ENCODE measurements around the gene NCAPD3. TPM values are rescaled to one million over a fixed set of nuclear protein-coding genes. Genes with fewer than 3 reads are reported as not detected.

NCAPD3 gene
- total RNA-seq, 2 donors from 2014 or later = 44.4 to 61.9 TPM

DNA sequence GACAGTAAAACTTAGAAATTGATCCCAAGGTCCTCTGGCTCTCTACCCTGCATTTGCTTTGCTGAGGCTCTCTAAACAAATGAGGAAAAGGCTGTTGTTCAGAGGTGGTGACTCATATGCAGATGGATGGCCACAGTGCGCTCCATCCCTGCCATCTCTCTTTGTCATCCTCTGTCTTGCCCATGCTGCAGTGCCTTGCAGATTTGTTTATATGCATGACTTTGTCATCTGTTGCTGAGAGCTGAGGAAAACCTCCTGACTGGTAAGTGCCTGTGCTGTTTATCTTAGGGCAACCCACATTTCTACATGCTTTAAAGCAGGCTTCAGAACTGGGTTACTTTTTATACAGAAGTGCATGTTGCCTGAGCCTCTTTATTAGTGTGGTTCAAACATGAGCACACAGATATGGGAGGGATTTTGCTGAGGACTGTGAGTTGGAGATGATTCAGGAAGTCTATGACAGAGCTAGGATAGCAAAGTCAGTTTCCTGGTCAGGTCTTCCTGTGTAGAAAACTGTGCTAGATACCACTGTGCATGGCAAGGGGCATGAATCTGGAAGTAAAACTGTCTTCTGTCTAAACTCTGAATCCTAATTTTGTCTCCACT, 97.4 kb downstream of the NCAPD3 start:
- intact Hi-C loops (cut with DNase I) = loop anchor here (10.0 kb wide), 1 partner anchor 172 kb away; the partner anchor contains the start of gene IGSF9B
- H3K27ac ChIP-seq = peak overlapping the region; percentile 29 to 37

GRCh38 chr11:134125507-134125906, 98.3 kb downstream of the NCAPD3 start:
- H3K4me1 ChIP-seq (replicated peaks) = no peaks in the 10 kb centered on the region
- peak overlapping the region; percentile 29 to 37 for H3K27ac ChIP-seq
- no peak for DNase-seq (ENCODE audit: low spot score)
- H3K27me3 ChIP-seq (replicated peaks; ENCODE audit: insufficient read depth) = no peaks in the 10 kb centered on the region
- H3K4me3 ChIP-seq = peak overlapping the region in 1 of 2 donors; percentile 17
- intact Hi-C loops (cut with DNase I) = loop anchor here (10.0 kb wide), 1 partner anchor 171 kb away; the partner anchor contains the start of gene IGSF9B
- 70% methylated on average over 9 of the region's 9 CpGs for WGBS
- TF ChIP-seq CTCF (IDR thresholded peaks at IDR 0.05) = no peak
- no peak for TF ChIP-seq POLR2A (IDR thresholded peaks at IDR 0.05)
- no peak for TF ChIP-seq POLR2AphosphoS5 (IDR thresholded peaks at IDR 0.05)
- H3K9me3 ChIP-seq = no peaks in the 10 kb centered on the region
- no peaks in the 10 kb centered on the region for H3K36me3 ChIP-seq

More for the DNA sequence above, 97.4 kb downstream of the NCAPD3 start:
- TF ChIP-seq POLR2AphosphoS5 (IDR thresholded peaks at IDR 0.05) (no peak), POLR2A (IDR thresholded peaks at IDR 0.05) (no peak), CTCF (IDR thresholded peaks at IDR 0.05) (no peak)
- no peaks in the 10 kb centered on the region for H3K27me3 ChIP-seq (replicated peaks; ENCODE audit: insufficient read depth)
- H3K4me1 ChIP-seq (replicated peaks) = no peaks in the 10 kb centered on the region
- H3K4me3 ChIP-seq = no peak overlapping the region
- DNase-seq (ENCODE audit: low spot score) = no peak
- H3K36me3 ChIP-seq = no peaks in the 10 kb centered on the region
- 69% methylated on average over 1 of the region's 1 CpG for WGBS
- H3K9me3 ChIP-seq = no peaks in the 10 kb centered on the region

GRCh38 chr11:134124660-134125451, 98.9 kb downstream of the NCAPD3 start:
- H3K36me3 ChIP-seq = no peaks in the 10 kb centered on the region
- TF ChIP-seq CTCF (IDR thresholded peaks at IDR 0.05) (peak in 1 of 4 experiments; percentile 36), POLR2AphosphoS5 (IDR thresholded peaks at IDR 0.05) (no peak), POLR2A (IDR thresholded peaks at IDR 0.05) (no peak)
- peak overlapping the region in 1 of 2 donors; percentile 29 for H3K27ac ChIP-seq
- peak overlapping the region; percentile 17 to 36 for H3K4me3 ChIP-seq
- no peaks in the 10 kb centered on the region for H3K27me3 ChIP-seq (replicated peaks; ENCODE audit: insufficient read depth)
- intact Hi-C loops (cut with DNase I) = loop anchor here (5.0 to 10.0 kb wide), 2 partner anchors 58 to 170 kb away; partner anchors contain the start of genes IGSF9B and JAM3
- WGBS = 4% methylated on average over 54 of the region's 54 CpGs
- H3K9me3 ChIP-seq = no peaks in the 10 kb centered on the region
- peak; percentile 57 for DNase-seq (ENCODE audit: low spot score)
- H3K4me1 ChIP-seq (replicated peaks) = peaks cover 2% of the 10 kb centered on the region

- Histone ChIP-seq H3K4me1 (replicated peaks) (peaks cover 4% of the 10 kb centered on the region), H3K4me3 (no peak overlapping the region), H3K9me3 (no peaks in the 10 kb centered on the region), H3K27ac (peak overlapping the region; percentile 73 to 85), H3K36me3 (no peaks in the 10 kb centered on the region), H3K27me3 (replicated peaks; ENCODE audit: insufficient read depth) (no peaks in the 10 kb centered on the region)
- TF ChIP-seq POLR2AphosphoS5 (IDR thresholded peaks at IDR 0.05) (peak; percentile 39), POLR2A (IDR thresholded peaks at IDR 0.05) (no peak)
- intact Hi-C loops (cut with DNase I) = loop anchor here (5.0 to 10.0 kb wide), 2 partner anchors 54 to 166 kb away; partner anchors contain the start of genes IGSF9B and JAM3
- 6% methylated on average over 9 of the region's 9 CpGs for WGBS
- DNase-seq (ENCODE audit: low spot score) = no peak
Observed at GRCh38 chr11:134120921-134121526, 102.7 kb downstream of the NCAPD3 start.
